ENCODE measurements around the gene CDCA4. TPM values are rescaled to one million over a fixed set of nuclear protein-coding genes. Genes with fewer than 3 reads are reported as not detected.

The CDCA4 gene
- total RNA-seq, 1 experiment from 2014 or later: 57.7 TPM

- H3K18ac ChIP-seq (ENCODE audit: insufficient read length, low read depth, low read length): no peak overlapping the region
- H3K79me1 ChIP-seq (ENCODE audit: insufficient read depth, low read depth, low read length, poor library complexity, severe bottlenecking): no peaks in the 10 kb centered on the region
- TF ChIP-seq CTCF (conservative IDR thresholded peaks at IDR 0.05): no peak
- no peak overlapping the region for H3K27ac ChIP-seq (ENCODE audit: insufficient read length, low read depth, low read length)
- no peak overlapping the region for H2BK12ac ChIP-seq (ENCODE audit: insufficient read length, low read depth, low read length)
- H3K9ac ChIP-seq (ENCODE audit: extremely low read depth, insufficient read length, low read length): no peak overlapping the region
- no CpG with 5 or more reads among the region's 13 CpGs for WGBS (ENCODE audit: extremely low coverage, insufficient read length, low lambda C conversion rate)
- H3K14ac ChIP-seq (ENCODE audit: insufficient read depth, low read length): no peak overlapping the region
- no peak overlapping the region for H2BK5ac ChIP-seq (ENCODE audit: insufficient read length, low read length)
- H2AFZ ChIP-seq (ENCODE audit: low read length): no peak overlapping the region
- H3K4me3 Mint-ChIP-seq: no peak overlapping the region
- no peak overlapping the region for H4K91ac ChIP-seq (ENCODE audit: insufficient read length, low read depth, low read length)
- H3K4me2 ChIP-seq (ENCODE audit: insufficient read depth, insufficient read length, low read length): no peak overlapping the region
- no peak overlapping the region for H3T11ph ChIP-seq (ENCODE audit: low read length)
- no peaks in the 10 kb centered on the region for H3K9me3 ChIP-seq (ENCODE audit: control insufficient read depth, low read depth, low read length)
- H2BK20ac ChIP-seq (ENCODE audit: low read depth, low read length, poor library complexity, severe bottlenecking): no peak overlapping the region
- no peak overlapping the region for H2BK120ac ChIP-seq (ENCODE audit: low read depth, low read length, poor library complexity, severe bottlenecking)
- H2AK5ac ChIP-seq (ENCODE audit: insufficient read length, low read length): no peak overlapping the region
- no peak overlapping the region for H2BK15ac ChIP-seq (ENCODE audit: low read depth, low read length)
- peak overlapping the region in 1 of 3 experiments; percentile 2; a peak in 1 of 7 replicates for H3K27ac Mint-ChIP-seq
- H3K79me2 ChIP-seq (ENCODE audit: insufficient read depth, low read length): no peaks in the 10 kb centered on the region
- peaks cover 17% of the 10 kb centered on the region for H3K27me3 Mint-ChIP-seq (ENCODE audit: low read depth)
- no peaks in the 10 kb centered on the region for H3K4me1 ChIP-seq (ENCODE audit: insufficient read depth, low read length)
- H3K56ac ChIP-seq (ENCODE audit: insufficient read length, low read depth, low read length): no peak overlapping the region
- H3K9me3 Mint-ChIP-seq: no peaks in the 10 kb centered on the region
- no peaks in the 10 kb centered on the region for H3K23me2 ChIP-seq (ENCODE audit: insufficient read length, low read depth, low read length, poor library complexity, severe bottlenecking)
- no peak overlapping the region for H4K5ac ChIP-seq (ENCODE audit: insufficient read length, low read depth, low read length)
- no peak overlapping the region for H4K8ac ChIP-seq (replicated peaks; ENCODE audit: insufficient read length, low read depth, low read length)
- H3K36me3 Mint-ChIP-seq (ENCODE audit: insufficient read depth in 1 of 3, low read depth in 3 of 3): no peaks in the 10 kb centered on the region
- peaks cover 4 to 9% of the 10 kb centered on the region in 2 experiments; a peak in 2 of 4 replicates for H3K4me1 Mint-ChIP-seq
- H4K20me1 ChIP-seq (ENCODE audit: control insufficient read depth, insufficient read depth, insufficient read length): no peaks in the 10 kb centered on the region
- H3K27me3 ChIP-seq (ENCODE audit: insufficient read depth, low read length): no peaks in the 10 kb centered on the region
- H3K4ac ChIP-seq (ENCODE audit: low read depth, low read length): no peak overlapping the region
- DNase-seq: no peak
- no peak overlapping the region for H3K23ac ChIP-seq (ENCODE audit: insufficient read length, low read depth, low read length)
Measured at GRCh38 chr14:105068818-105069217, 47.9 kb upstream of the CDCA4 start.
